GM12865 (cell line): ENCODE results near the gene PCNX3.
A peak's percentile ranks its signal among the peaks of the same experiment; 100 is the strongest.

Experiments
- DNase-seq: peaks from one replicate; pipeline ENCODE4 v3.0.0; 2010; ENCODE audit warnings: low read depth
- H3K4me3 ChIP-seq: 2 replicates; pipeline ENCODE4 v1.5.1; 2011; ENCODE audit warnings: mild to moderate bottlenecking, low read depth, low read length, control low read depth
- CTCF ChIP-seq: IDR thresholded peaks from 2 replicates; pipeline ENCODE4 v1.5.1; 2011; ENCODE audit warnings: low read length, control low read depth, low read depth, inconsistent platforms; ENCODE audit not compliant: insufficient read depth; ENCODE audit errors: missing control alignments

The PCNX3 gene

GRCh38 chr11:65648997-65649493, 33.5 kb downstream of the PCNX3 start:
- no peak for TF ChIP-seq CTCF
- no peak for DNase-seq
- no peak overlapping the region for H3K4me3 ChIP-seq

- no peak for TF ChIP-seq CTCF
- DNase-seq: no peak
- H3K4me3 ChIP-seq: no peak overlapping the region
Observed at GRCh38 chr11:65649656-65650546, 34.3 kb downstream of the PCNX3 start.

GRCh38 chr11:65650547-65651338, 35.2 kb downstream of the PCNX3 start:
- no peak overlapping the region for H3K4me3 ChIP-seq
- no peak for DNase-seq
- no peak for TF ChIP-seq CTCF

GRCh38 chr11:65651339-65651588, 35.7 kb downstream of the PCNX3 start:
- H3K4me3 ChIP-seq: no peak overlapping the region
- no peak for TF ChIP-seq CTCF
- DNase-seq: no peak

GRCh38 chr11:65651589-65652510, 36.3 kb downstream of the PCNX3 start:
- DNase-seq: no peak
- TF ChIP-seq CTCF: no peak
- H3K4me3 ChIP-seq: peak overlapping the region; percentile 56

GRCh38 chr11:65652511-65653228, 37.1 kb downstream of the PCNX3 start:
- no peak for TF ChIP-seq CTCF
- peak overlapping the region; percentile 60 for H3K4me3 ChIP-seq
- peak; percentile 96 for DNase-seq
